GM12891 (cell line): ENCODE measurements around the gene GRIK2.

ENCODE experiments used
- POLR2AphosphoS5 ChIP-seq: IDR thresholded peaks from 2 replicates; pipeline ENCODE4 v1.6.1; 2011; ENCODE audit warnings: low read depth, low read length, control low read depth
- TAF1 ChIP-seq: IDR thresholded peaks from 2 replicates; pipeline ENCODE4 v1.6.1; 2011; ENCODE audit warnings: low read depth, low read length, control low read depth

GRCh38 chr6:101392586-101393230 lies 800 bp upstream of the GRIK2 start:
- TF ChIP-seq TAF1 = no peak
- TF ChIP-seq POLR2AphosphoS5 = no peak
